ENCODE data around the gene AMMECR1.

Gene AMMECR1

DNA sequence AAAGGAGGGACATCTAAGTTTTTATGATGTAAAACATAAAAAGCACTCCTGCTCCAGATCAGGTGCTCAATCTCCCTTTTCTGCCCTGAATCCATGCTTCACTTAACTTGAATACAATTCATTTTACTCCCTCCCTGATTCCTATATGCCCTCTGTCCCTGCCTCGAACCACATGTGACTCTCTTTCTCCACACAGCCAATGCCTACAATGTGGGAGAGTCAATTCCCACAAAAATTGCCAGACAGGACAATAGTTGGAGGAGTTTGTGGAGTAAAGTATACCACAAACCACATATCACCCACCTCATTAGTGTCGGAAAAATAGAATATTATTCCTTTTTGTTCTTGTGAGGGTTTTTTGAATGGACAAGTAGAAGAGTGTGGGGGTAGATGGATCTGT, 9.7 kb downstream of the AMMECR1 start:
- no peak overlapping the region for H3K4me3 ChIP-seq (ENCODE audit: low read depth, low read length, poor library complexity, severe bottlenecking)
- H3K79me2 ChIP-seq (ENCODE audit: insufficient read depth, low read length), result peaks cover 44% of the 10 kb centered on the region
- H3K9me2 ChIP-seq (ENCODE audit: low read depth, low read length), result no peaks in the 10 kb centered on the region
- H3K9me3 ChIP-seq (ENCODE audit: low read length), result no peaks in the 10 kb centered on the region
- H3K27me3 ChIP-seq (ENCODE audit: insufficient read depth, low read length), result no peaks in the 10 kb centered on the region
- H2AFZ ChIP-seq (ENCODE audit: low read length), result no peak overlapping the region
- no peak overlapping the region for H3K9ac ChIP-seq (ENCODE audit: low read length)
- no peaks in the 10 kb centered on the region for H3K36me3 ChIP-seq (ENCODE audit: insufficient read depth, low read length)
- H3K4me1 ChIP-seq (ENCODE audit: insufficient read depth, low read length, severe bottlenecking), result peaks cover 30% of the 10 kb centered on the region
- TF ChIP-seq EZH2 (IDR thresholded peaks at IDR 0.05; ENCODE audit: borderline replicate concordance, low read length), result no peak
- TF ChIP-seq, protein P1, sequence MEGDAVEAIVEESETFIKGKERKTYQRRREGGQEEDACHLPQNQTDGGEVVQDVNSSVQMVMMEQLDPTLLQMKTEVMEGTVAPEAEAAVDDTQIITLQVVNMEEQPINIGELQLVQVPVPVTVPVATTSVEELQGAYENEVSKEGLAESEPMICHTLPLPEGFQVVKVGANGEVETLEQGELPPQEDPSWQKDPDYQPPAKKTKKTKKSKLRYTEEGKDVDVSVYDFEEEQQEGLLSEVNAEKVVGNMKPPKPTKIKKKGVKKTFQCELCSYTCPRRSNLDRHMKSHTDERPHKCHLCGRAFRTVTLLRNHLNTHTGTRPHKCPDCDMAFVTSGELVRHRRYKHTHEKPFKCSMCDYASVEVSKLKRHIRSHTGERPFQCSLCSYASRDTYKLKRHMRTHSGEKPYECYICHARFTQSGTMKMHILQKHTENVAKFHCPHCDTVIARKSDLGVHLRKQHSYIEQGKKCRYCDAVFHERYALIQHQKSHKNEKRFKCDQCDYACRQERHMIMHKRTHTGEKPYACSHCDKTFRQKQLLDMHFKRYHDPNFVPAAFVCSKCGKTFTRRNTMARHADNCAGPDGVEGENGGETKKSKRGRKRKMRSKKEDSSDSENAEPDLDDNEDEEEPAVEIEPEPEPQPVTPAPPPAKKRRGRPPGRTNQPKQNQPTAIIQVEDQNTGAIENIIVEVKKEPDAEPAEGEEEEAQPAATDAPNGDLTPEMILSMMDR (IDR thresholded peaks at IDR 0.05; ENCODE audit: low read length), result no peak
- H3K27ac ChIP-seq (ENCODE audit: low read depth, low read length, poor library complexity, severe bottlenecking), result no peak overlapping the region
- no peaks in the 10 kb centered on the region for H4K20me1 ChIP-seq (ENCODE audit: insufficient read depth, low read length)
- H3F3A ChIP-seq (ENCODE audit: insufficient read depth, low read length), result no peaks in the 10 kb centered on the region
- H3K4me2 ChIP-seq (ENCODE audit: low read length), result no peak overlapping the region

DNA sequence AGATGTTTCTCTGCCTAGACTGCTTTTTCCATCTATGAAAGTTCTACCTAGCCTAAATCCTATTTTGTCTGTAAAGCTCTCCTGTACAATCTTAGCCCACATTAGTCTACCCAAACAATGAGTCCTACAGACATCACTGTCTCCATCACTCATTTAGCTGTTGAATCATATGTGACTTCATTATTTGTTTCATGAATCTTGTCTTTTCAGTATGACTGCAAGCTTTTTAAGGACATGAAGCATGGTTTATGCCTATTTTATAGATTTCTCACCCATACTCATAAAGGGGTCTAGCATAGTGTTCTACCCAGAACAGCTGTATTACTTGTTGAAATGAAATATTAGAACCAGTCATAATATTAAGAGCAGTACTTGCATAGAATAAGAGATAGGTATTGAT, 13.0 kb downstream of the AMMECR1 start:
- Histone ChIP-seq H3K4me1 (ENCODE audit: insufficient read depth, low read length, severe bottlenecking) (peaks cover 3% of the 10 kb centered on the region), H3K9me2 (ENCODE audit: low read depth, low read length) (no peaks in the 10 kb centered on the region), H3F3A (ENCODE audit: insufficient read depth, low read length) (no peaks in the 10 kb centered on the region), H3K27me3 (ENCODE audit: insufficient read depth, low read length) (no peaks in the 10 kb centered on the region), H3K79me2 (ENCODE audit: insufficient read depth, low read length) (peaks cover 17% of the 10 kb centered on the region; the same call in 1 of the 2 replicates), H3K4me3 (ENCODE audit: low read depth, low read length, poor library complexity, severe bottlenecking) (no peak overlapping the region), H3K9ac (ENCODE audit: low read length) (no peak overlapping the region), H3K4me2 (ENCODE audit: low read length) (no peak overlapping the region), H4K20me1 (ENCODE audit: insufficient read depth, low read length) (no peaks in the 10 kb centered on the region), H3K9me3 (ENCODE audit: low read length) (no peaks in the 10 kb centered on the region), H2AFZ (ENCODE audit: low read length) (no peak overlapping the region), H3K36me3 (ENCODE audit: insufficient read depth, low read length) (no peaks in the 10 kb centered on the region), H3K27ac (ENCODE audit: low read depth, low read length, poor library complexity, severe bottlenecking) (no peak overlapping the region)
- no peak for TF ChIP-seq EZH2 (IDR thresholded peaks at IDR 0.05; ENCODE audit: borderline replicate concordance, low read length)
- TF ChIP-seq, protein P1 (IDR thresholded peaks at IDR 0.05; ENCODE audit: low read length), result no peak

DNA sequence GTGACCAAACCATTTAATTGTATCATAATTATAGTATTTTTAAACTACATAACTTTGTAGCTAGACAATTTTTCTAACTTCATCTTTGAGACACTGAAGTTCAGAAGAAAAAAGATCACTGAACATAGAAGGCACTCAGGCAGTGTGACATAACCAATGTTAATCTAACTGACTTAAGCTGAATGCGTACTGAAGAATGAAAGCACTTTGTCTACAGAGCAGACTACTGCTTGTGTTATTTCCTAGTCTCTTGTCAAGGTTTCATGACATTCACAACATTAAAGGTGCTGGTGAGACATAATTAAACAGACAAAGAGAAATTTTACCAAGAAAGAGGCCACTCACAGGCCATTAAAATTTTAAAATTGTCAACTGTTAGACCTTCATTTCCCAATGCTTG, 13.5 kb downstream of the AMMECR1 start:
- no peaks in the 10 kb centered on the region for H3K4me1 ChIP-seq (ENCODE audit: insufficient read depth, low read length, severe bottlenecking)
- no peaks in the 10 kb centered on the region for H3K9me3 ChIP-seq (ENCODE audit: low read length)
- H3K9me2 ChIP-seq (ENCODE audit: low read depth, low read length), result no peaks in the 10 kb centered on the region
- H3K27ac ChIP-seq (ENCODE audit: low read depth, low read length, poor library complexity, severe bottlenecking), result no peak overlapping the region
- no peak overlapping the region for H3K4me3 ChIP-seq (ENCODE audit: low read depth, low read length, poor library complexity, severe bottlenecking)
- no peaks in the 10 kb centered on the region for H3K27me3 ChIP-seq (ENCODE audit: insufficient read depth, low read length)
- H3K4me2 ChIP-seq (ENCODE audit: low read length), result no peak overlapping the region
- H3F3A ChIP-seq (ENCODE audit: insufficient read depth, low read length), result no peaks in the 10 kb centered on the region
- TF ChIP-seq EZH2 (IDR thresholded peaks at IDR 0.05; ENCODE audit: borderline replicate concordance, low read length), result no peak
- TF ChIP-seq, protein P1 (IDR thresholded peaks at IDR 0.05; ENCODE audit: low read length), result no peak
- peaks cover 12% of the 10 kb centered on the region; the same call in 1 of the 2 replicates for H3K79me2 ChIP-seq (ENCODE audit: insufficient read depth, low read length)
- no peaks in the 10 kb centered on the region for H3K36me3 ChIP-seq (ENCODE audit: insufficient read depth, low read length)
- no peaks in the 10 kb centered on the region for H4K20me1 ChIP-seq (ENCODE audit: insufficient read depth, low read length)
- H3K9ac ChIP-seq (ENCODE audit: low read length), result no peak overlapping the region
- no peak overlapping the region for H2AFZ ChIP-seq (ENCODE audit: low read length)
